NB4 (cell line): ENCODE measurements around the gene PODN.

Experiments
- DNase-seq: peaks from one replicate; pipeline ENCODE4 v3.0.0; 2010; ENCODE audit warnings: low read depth
- H3K4me3 ChIP-seq: one replicate; pipeline ENCODE4 v1.5.1; 2011; ENCODE audit warnings: mild to moderate bottlenecking, low read depth, low read length, moderate library complexity
- CTCF ChIP-seq: IDR thresholded peaks from one replicate; pipeline ENCODE4 v1.5.1; 2012; ENCODE audit warnings: low read depth, low read length
- MAX ChIP-seq: IDR thresholded peaks from 2 replicates; pipeline ENCODE4 v1.6.1; 2011; ENCODE audit warnings: low read depth, low read length
- MYC ChIP-seq: IDR thresholded peaks from 2 replicates; pipeline ENCODE4 v1.6.1; 2011; ENCODE audit warnings: low read depth, low read length
- POLR2A ChIP-seq: IDR thresholded peaks from 2 replicates; pipeline ENCODE4 v1.6.1; 2011; ENCODE audit warnings: mild to moderate bottlenecking; ENCODE audit not compliant: insufficient read length; ENCODE audit errors: extremely low read depth

PODN gene

GRCh38 chr1:53111693-53112092, 49.7 kb downstream of the PODN start:
- no peak for DNase-seq
- TF ChIP-seq CTCF: no peak
- TF ChIP-seq MAX: no peak
- no peak for TF ChIP-seq POLR2A
- no peak for TF ChIP-seq MYC
- H3K4me3 ChIP-seq: no peak overlapping the region

GRCh38 chr1:53112271-53112774, 50.3 kb downstream of the PODN start:
- H3K4me3 ChIP-seq: no peak overlapping the region
- TF ChIP-seq CTCF (no peak), MAX (no peak)
- no peak for DNase-seq

- H3K4me3 ChIP-seq: no peak overlapping the region
- no peak for DNase-seq
- TF ChIP-seq POLR2A: no peak
Observed at GRCh38 chr1:53112861-53113260, 50.8 kb downstream of the PODN start.

GRCh38 chr1:53114090-53114489, 52.1 kb downstream of the PODN start:
- TF ChIP-seq MAX (no peak), CTCF (no peak), POLR2A (no peak), MYC (no peak)
- H3K4me3 ChIP-seq: no peak overlapping the region
- DNase-seq: no peak

- DNase-seq: no peak
- TF ChIP-seq MYC: no peak
- no peak for TF ChIP-seq CTCF
- no peak for TF ChIP-seq MAX
- no peak for TF ChIP-seq POLR2A
- H3K4me3 ChIP-seq: no peak overlapping the region
Observed at GRCh38 chr1:53114581-53115400, 52.8 kb downstream of the PODN start.

- TF ChIP-seq CTCF: no peak
- TF ChIP-seq MAX: no peak
- TF ChIP-seq POLR2A: no peak
- TF ChIP-seq MYC: no peak
- no peak overlapping the region for H3K4me3 ChIP-seq
- DNase-seq: peak; percentile 9
Observed at GRCh38 chr1:53115403-53116306, 53.6 kb downstream of the PODN start.
